ENCODE measurements around the gene AKAP6.

AKAP6 gene

DNA sequence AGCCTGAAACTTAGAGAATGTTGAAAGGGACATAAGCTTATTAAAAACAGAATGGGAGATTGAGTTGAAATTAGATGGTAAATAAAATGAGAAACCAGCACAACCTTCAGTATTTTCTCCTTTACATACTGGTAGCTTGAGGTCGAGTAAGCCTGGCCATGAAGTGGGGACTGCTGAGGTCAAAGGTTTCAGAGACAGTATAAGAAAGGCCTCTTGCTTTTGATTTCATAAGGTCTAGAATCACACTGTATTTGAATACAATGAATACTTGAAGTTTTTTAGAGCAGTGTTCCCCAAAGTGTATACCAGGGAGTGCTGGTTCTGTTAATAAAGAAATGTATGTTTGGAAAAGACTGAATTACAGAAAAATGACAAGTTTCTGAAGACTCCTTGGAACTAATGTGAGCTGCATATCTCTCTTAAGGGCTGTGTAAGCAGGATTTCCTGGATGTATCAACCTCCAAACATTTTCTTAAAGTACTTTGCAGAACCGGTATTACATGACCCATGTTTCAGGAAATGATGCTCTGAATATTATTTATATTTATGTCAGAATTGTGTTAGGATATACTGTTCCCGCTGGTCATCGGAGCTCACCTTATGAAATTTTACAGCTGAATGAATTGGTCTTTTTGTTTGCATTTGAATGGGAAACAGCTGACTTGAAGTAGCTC lies 85.0 kb downstream of the AKAP6 start:
- no peak overlapping the region for H3K4me3 ChIP-seq (ENCODE audit: low read depth, low read length)
- no peak for DNase-seq (ENCODE audit: low read depth)
- no peak for TF ChIP-seq CTCF (IDR thresholded peaks at IDR 0.05; ENCODE audit: low read depth, low read length, missing control alignments)

- no peak for DNase-seq (ENCODE audit: low read depth)
- no peak overlapping the region for H3K4me3 ChIP-seq (ENCODE audit: low read depth, low read length)
- no peak for TF ChIP-seq CTCF (IDR thresholded peaks at IDR 0.05; ENCODE audit: low read depth, low read length, missing control alignments)
These were observed 85.7 kb downstream of the AKAP6 start for GRCh38 chr14:32414808-32415255.

DNA sequence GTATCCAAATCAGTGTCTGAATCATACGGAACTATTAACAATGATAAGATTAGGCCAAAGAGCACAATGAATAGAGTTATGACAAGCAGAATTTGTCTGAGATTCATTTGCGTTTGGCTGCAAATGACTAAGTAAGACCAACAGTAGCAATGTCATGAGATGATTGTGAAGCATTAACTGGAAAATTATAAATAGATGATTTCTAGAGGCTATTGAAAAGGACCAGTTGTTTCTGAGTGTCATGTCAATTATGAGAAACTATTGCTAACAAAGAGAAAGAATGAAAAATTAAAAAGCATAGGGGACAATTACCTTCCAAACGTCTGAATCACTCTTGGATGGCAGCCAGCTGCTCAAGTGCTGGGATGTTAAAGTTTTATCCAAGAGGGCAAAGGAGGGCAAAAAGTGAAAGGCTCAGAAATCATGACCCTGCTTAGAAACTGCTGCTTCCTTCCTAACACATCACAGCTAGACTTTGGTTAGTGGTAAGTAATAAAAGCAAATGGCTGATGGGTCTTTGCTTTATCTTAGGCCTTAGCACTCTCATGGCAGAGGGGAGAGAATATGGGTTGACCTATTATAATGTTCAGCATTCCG lies 89.0 kb downstream of the AKAP6 start:
- H3K4me3 ChIP-seq (ENCODE audit: low read depth, low read length): no peak overlapping the region
- no peak for DNase-seq (ENCODE audit: low read depth)
- no peak for TF ChIP-seq CTCF (IDR thresholded peaks at IDR 0.05; ENCODE audit: low read depth, low read length, missing control alignments)

GRCh38 chr14:32419429-32419828 lies 90.3 kb downstream of the AKAP6 start:
- no peak overlapping the region for H3K4me3 ChIP-seq (ENCODE audit: low read depth, low read length)
- no peak for TF ChIP-seq CTCF (IDR thresholded peaks at IDR 0.05; ENCODE audit: low read depth, low read length, missing control alignments)
- no peak for DNase-seq (ENCODE audit: low read depth)

GRCh38 chr14:32421781-32422180 lies 92.7 kb downstream of the AKAP6 start:
- no peak overlapping the region for H3K4me3 ChIP-seq (ENCODE audit: low read depth, low read length)
- DNase-seq (ENCODE audit: low read depth): no peak
- TF ChIP-seq CTCF (IDR thresholded peaks at IDR 0.05; ENCODE audit: low read depth, low read length, missing control alignments): no peak

DNA sequence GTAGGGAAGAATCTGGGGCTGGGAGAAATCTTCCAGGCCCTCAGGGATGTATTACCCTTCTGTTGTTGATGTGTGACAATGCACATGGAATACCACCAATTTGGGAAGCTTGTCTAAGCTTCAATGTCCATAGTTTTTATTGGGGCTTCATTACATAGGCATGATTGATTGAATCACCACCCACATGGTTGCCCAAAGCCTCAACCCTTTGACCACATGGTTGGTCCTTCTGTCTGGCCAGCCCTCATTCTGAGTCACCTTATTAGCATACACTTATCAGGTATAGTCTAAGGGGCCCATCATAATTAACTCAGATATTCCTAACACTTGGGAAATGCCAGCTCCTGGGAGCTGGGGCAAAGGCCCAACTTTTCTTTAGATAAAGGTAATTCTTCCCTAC lies 93.3 kb downstream of the AKAP6 start:
- DNase-seq (ENCODE audit: low read depth): no peak
- no peak overlapping the region for H3K4me3 ChIP-seq (ENCODE audit: low read depth, low read length)
- no peak for TF ChIP-seq CTCF (IDR thresholded peaks at IDR 0.05; ENCODE audit: low read depth, low read length, missing control alignments)

GRCh38 chr14:32426028-32426427 lies 96.9 kb downstream of the AKAP6 start:
- no peak overlapping the region for H3K4me3 ChIP-seq (ENCODE audit: low read depth, low read length)
- DNase-seq (ENCODE audit: low read depth): no peak
- TF ChIP-seq CTCF (IDR thresholded peaks at IDR 0.05; ENCODE audit: low read depth, low read length, missing control alignments): no peak

Data from GM12864 (cell line).